Stimulated activated CD4-positive, alpha-beta T cell treated with anti-CD3 and anti-CD28 coated beads, Interleukin-1b, Interleukin-23, amount 100 ng/mL, for 48 hours (primary cell): ENCODE results near the gene PDE3A.

Source experiments
- DNase-seq: peaks from one replicate; pipeline ENCODE4 v3.0.0-alpha.2; 2020

Gene PDE3A

DNA sequence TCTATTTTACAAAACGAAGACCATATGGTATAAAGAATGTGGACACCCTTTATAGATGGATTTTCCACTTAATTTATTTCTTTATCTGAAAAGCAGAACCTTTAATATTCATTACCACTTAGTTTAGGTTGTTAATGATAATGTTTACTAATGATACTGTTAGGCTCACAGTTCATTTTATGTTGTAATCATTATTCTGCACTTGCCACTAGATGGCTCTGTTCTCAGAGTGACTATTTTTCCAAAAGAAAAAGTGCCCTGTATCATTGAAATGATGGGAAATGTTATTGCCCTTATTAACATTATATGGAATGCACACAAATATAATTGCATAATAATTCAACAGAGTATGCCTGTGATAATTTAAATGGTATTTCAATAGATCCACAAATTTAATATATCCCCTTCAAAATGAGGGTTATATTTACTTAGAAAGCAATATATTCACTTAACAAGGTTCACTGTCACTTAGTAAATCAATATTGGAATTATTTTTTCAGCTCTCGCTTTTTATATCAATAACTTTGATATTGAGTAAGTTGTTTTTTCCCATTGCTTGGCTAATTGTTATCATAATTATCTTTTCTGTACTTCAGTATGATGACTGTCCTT lies 95.7 kb downstream of the PDE3A start:
- no peak for DNase-seq

DNA sequence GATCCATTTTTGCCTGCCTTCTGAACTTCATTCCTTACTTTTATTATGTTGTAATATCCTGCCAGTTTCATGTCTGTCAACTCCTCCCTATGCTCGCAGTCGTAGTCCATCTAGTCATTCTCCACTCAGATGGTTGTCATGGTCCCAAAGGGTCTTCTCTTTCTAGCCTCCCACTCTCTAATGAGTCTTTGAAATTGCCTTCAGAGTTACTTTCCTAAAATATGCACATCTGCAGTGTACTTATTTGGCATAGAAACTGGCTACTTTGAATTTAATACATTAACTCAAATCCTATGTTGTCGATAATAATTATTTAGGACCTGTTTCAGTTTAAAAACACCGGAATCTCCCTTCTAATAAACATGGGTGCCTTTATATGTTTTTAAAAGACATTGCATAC lies 101.0 kb downstream of the PDE3A start:
- no peak for DNase-seq

DNA sequence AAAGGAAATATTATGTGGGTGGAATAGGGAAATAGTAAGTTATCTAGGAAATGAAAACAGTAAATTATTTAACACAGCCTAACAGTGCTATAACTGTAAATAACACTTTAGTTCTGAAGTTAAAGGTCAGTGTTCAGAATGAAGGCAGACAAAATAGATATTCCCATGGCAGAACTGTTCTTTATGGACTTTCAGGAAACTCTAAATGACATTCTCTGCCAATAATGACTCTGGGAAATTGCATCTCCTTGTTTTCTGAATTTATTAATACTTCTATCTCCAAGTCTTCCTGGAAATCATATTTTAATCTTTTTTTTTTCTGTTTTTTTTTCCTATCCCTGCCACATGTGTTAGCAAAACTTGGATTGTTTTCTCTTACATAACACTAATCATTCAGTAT lies 101.4 kb downstream of the PDE3A start:
- no peak for DNase-seq

DNA sequence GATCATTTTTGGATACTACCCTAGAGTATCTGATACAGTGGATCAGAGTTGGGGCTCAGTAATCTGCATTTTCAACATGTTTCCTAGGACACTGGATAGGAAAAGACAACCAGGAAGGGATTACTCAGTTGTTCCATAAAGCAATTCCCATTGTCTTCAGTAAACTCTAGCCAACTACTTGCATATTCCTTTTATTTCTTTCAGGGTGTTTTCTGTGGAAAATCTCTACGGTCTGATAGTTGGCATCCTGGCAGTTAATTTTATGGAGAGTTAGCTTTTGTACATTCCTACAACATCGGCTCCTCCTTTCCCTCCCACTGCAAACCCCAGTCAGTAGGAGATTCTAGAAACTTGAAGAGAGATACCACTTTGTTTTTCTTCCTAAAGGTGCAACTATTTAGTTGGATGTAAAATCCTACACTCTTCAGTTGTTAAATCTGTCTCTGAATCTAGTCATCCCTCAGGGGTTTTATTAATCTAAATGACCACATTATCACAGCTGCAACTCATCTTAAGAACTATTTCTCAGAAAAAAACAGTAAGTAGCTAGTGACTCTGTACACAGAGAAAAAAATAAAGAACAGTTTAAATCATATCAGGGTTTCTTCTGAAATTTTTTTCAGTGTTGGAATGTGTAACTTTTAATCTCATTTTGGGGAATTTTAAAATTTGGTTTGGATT lies 103.9 kb downstream of the PDE3A start:
- DNase-seq = no peak

DNA sequence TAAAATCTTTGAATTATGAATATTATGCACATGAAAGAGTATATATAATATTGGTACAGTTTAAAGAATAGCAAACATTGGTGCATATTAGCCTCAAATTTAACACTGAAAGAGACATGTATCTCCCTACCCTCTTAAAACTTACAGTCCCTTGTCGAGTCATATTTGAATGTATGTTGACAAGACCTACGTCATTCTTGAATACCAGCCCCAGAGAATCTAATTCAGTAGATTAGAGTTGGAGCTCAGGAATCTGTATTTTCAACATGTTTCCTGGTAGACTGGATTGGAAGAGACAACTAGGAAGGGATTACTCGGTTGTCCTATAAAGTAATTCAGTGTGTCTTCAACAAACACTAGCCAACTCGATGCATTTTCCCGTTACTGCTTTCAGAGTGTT lies 104.8 kb downstream of the PDE3A start:
- DNase-seq = no peak

DNA sequence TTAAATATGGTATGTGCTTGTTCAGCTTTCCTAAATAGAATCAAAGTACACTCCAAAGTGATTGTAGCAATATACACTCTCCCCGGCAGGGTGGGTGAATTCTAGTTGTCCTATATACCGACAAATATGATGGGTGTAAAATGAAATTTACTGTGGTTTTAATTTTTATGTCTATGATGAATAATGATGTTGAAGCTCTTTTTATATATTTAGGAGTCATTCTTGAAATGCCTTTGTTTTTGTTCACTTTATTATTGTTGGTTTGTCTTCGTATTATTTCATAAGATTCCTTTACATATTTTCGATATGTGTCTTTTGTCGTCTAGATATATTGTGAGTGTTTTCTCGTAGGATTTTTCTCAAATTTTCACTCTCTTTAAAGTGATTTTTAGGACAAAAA lies 105.7 kb downstream of the PDE3A start:
- no peak for DNase-seq

DNA sequence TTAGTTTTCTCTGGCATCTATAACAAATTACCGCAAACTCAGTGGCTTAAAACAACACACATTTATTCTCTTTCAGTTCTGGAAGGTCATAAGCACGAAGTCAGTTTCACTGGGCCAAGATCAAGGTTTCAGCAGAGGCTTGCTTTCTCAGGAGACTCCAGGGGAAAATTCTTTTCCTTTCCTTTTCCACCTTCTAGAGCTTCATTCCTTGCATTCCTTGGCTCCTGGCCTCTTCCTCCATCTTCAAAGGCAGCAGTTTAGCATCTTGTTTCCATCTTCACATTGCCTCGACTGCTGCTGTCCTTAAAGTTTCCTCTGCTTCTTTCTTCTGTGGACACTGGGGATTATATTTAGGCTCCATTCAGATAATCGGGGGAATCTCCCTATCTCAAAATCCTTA lies 106.1 kb downstream of the PDE3A start:
- no peak for DNase-seq

DNA sequence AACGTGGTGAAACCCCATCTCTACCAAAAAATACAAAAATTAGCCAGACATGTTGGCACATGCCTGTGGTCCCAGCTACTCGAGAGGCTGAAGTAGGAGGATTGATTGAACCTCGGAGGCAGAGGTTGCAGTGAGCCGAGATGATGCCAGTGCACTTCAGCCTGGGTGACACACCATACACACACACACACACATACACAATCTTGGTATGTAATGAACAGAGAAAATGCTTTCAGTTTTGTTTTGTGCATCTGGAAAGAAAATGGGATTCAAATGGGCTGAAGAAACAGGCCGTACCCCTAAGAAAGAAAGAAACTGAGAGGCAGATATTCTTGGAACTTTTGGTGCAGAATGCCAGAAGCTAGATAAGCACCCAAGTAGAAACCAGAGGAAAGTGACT lies 107.2 kb downstream of the PDE3A start:
- no peak for DNase-seq

DNA sequence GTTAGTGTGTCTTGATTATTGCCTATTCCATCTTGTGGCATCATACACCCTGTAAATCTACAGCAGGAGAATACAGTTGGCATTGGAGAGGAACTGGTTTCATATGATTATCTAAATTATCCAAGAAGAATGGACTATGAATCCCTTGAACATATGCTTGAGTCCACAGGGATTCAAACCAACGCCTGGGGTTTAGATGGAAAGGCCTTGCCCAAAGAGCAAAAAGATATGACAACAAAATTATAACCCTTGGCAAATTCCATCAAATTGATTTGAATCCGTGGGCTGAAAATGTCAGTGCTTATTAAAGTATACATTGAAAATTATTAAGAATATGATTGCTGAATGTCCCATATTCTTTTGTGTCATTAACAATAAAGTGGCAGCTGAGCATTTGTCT lies 108.2 kb downstream of the PDE3A start:
- no peak for DNase-seq

DNA sequence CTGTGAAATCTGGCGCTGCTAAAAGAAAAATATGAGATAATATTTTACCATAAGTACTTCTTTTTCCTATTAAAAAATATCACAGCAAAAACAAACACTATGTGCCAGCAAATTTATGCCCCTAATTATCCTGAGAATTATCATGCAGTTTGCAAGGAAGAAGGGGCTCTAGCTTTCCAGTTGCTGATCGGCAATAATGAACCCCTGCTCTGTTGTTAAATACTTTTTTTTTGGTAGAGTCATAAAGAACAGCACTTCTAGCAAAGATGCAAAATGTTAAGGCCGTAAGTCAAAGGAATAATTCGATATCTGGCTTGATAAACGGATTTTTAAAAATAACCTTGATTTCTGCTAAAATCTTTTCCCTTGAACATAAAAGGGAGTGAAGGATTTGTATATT lies 108.9 kb downstream of the PDE3A start:
- no peak for DNase-seq

DNA sequence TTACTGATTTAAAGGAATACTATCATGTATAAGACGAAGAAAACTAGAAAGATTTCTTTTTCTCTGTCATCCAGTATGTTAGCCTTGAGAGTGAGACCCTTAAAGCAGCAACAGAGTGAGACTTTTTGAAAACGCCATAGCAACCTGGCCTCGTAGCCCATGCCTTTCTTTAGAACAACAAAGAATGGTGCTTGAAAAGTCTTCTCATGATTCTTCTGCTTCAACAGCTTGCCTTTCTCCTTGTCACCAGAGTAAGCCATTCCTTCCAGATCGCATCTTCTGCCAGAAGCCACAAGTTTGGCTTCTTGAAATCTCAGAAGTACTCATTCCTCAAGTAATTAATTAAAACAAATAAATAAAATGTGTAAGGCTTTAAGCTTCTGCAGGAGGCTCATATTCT lies 109.3 kb downstream of the PDE3A start:
- DNase-seq = no peak

DNA sequence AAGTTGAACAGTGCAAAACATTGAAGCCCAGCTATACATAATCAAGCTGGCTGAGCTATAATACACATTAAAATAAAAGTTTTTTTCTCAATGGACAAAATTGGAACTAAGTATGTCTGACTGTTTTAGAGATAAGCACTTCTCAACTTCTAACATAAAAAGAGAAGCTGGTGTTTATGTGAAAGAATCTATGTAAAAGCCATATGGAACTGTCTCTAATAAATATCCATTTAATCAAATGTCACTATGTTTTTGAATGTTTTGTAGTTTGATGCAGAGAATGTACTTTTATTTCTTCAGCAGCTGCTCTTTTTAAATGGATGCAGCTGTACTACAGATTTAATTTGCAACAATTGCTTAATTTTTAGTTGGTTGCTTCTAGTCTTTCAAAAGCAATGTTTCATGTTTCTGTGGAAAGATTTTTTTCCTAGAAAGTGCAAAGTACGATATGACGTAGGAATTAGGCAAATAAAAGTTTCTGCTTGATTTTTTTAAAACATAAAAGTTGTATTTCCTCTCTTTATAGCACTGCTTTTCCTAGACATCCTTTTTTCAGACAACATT lies 114.2 kb downstream of the PDE3A start:
- DNase-seq = no peak

DNA sequence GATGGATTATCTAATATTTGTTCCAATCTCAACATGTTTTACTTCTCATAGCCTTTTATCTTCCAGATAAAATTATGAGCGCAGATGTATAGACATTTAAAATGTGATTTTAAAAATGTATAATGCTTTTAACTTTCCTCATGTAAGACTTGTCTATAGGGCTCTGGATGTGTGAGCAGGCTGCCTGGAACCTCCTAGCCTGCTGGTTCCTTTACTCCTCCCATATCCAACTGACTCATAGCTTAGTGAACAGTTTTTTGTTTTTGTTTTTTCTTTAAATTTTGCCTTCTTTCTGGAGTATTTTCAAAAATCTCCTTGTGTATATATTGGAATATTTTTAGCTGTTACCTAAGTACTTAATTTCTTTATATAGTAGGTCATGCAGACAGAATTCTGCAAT lies 115.4 kb downstream of the PDE3A start:
- no peak for DNase-seq

DNA sequence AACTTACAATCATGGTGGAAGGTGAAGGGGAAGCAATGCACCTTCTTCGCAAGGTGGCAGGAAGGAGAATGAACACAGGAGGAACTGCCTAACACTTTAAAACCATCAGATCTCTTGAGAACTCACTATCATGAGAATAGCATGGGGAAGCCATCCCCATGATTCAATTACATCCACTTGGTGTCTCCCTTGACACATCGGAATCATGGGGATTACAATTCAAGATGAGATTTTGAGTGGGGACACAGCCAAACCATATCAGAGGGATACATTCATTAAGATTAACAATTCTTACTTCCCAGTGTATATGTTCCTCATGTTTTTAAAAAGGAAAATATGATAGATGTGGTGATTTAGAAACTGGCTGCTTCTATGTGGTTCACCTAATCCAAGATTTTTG lies 117.9 kb downstream of the PDE3A start:
- no peak for DNase-seq

DNA sequence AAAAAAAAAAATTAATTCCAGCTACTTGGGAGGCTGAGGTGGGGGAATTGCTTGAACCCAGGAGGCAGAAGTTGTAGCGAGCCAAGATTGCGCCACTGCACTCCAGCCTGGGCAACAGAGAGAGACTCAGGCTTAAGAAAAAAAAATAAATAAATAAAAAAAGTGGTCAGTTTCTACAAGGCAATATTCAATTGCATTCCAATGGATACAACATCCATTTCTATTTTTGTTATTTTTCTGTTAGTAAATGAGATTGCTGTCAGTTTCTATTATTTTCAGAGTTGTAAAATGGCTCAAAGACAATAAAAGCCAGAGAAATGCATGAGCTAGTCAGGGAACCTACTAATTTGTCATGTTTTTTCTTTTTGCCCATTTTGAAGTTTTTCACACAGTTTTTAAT lies 119.2 kb downstream of the PDE3A start:
- no peak for DNase-seq

DNA sequence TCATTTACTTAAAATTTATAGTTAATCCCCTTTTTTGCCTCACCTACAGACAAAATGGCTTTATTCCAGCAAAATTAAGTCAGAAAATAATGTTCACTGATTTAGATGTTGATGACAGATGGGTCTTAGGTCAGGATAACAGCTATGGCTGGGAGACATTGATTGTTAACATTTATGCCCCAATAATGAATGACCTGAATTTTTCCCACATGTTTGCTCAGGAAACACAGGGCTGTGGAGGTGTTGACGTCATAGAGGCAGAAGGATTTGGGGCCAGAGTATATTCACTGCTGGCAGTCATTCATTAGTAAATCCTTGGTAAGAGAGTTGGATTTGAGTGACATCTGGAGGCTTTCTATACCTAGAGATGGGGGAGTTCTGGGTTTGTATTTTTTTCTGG lies 121.3 kb downstream of the PDE3A start:
- DNase-seq = no peak

DNA sequence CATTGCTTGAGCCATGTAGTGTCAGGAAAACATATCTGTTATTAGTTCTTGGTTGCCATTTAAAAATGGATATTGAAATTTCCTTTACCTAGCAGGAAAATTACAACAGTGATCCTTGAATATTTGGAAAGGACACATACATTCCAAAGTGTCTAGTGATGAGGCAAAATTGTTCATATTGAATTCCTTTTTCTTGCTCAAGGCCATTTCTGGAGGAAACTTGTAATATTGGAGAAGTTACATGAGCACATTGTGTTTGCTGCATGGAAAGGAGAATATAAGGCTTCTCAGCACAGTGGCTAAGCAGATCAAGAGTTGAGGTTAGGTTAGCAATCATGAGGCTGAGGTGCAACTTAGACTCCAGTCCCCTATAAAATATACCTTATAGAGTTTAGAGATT lies 121.9 kb downstream of the PDE3A start:
- DNase-seq = no peak

DNA sequence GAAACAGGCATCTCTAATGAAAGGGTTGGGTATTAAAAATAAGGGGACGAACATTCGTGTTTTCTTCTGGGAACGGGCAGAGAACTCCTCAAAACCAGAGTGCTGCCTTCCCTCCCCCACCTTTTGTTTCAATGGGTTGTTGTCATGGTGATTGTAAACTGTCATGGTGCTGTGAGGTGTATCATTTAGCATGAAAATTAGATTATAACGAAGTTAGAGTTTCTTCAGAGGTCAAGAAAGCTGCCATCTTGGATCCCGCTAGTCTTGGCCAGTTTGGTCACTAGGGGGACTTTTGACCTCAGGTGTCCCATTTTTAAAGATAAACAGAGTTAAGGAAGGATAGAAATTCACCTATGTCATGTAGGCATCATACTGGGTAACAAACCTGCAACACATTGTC lies 123.0 kb downstream of the PDE3A start:
- DNase-seq = no peak

DNA sequence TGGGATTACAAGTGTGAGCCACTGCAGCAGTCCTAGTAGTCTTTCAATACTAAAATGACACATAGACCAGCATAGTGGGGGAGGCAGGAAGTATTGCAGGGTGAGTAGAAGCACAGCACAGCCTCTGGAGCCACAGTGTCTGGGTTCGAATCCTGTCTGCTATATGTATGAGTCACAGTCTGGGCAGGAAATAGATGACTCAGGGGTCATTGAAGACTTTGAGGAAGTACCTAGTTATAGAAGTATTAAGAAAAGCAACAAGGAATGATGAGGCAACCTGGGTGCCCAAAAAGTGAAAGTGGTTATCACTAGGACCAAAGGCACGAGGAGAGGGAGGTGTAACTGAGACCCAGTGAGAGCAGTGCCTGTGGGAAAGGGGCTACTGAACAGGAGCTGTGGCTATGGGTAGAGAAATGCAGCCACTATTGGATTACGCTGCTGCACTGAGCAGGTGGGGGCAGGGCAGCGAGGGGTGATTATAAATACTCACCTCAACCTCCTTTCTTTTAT lies 124.0 kb downstream of the PDE3A start:
- peak; percentile 10 for DNase-seq

DNA sequence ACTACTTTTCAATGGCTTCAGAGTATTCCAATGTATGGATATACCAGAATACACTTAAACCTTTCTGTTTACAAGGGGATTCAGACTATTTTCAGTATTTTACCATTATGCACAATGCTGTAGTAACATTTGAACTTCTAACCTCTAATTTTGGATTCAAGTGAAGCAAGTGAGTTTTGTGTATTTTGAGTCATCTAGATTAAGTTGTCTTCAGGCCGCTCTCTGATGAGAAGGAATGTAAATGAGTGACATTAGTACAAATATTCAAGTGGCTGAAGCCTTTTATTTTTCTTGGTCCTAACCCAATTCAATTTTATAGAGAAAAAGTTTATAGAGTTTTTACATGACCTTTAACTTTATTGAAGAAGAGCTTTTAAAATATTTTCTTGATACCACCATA lies 125.6 kb downstream of the PDE3A start:
- DNase-seq = no peak

DNA sequence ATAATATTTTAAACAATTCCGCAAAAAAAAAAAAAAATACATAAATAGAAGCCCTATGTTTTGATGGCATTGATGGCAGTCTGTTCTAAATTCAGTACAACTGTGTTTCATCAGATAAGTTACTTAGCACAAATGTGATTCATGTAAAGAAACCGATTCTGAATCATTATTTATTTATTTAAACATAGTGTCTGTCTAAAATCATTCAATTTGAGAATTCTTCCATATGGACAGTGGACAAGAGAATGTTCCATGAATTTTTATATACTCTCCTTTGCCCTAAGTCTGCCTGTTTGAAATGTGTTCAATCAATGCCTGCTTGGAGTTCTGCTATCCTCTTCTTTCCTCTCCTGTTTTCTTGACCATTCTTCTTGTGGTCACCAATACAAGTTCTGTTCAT lies 126.5 kb downstream of the PDE3A start:
- DNase-seq = no peak

DNA sequence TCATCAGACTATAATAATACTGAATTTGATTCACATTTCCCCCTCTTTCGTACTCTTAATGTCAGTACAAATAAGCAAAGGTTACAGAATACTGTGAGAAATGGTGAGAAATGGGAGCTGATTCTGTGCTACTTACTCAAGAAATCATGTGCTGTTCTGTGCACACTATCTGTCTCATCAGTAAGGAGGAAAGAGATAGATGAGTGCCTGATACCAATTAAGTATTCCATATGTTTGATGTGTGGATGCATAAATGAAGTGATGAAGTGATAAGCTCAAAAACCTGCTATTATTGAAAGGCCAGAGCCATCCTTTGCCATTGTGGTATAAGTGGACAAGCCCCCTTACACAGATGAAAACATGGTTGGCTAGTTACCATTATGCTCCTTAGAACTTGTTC lies 127.7 kb downstream of the PDE3A start:
- no peak for DNase-seq

DNA sequence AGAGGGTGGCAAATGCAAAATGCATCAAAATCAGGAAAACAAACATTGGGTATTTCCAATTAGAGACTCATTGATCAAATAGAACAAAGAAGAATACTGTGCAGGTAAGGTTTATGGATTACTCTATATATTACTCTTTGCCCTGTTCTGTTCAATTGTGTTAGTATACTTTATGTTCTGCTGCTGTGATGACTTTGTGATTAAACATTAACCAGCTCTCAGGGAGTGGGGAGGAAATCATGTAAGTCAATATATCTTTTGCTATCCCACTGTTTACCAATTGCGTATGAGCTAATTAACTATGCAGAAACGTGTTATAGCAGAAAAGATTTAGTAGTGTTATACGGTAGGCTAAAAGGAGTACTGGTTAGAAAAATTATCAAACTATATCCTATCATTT lies 129.4 kb downstream of the PDE3A start:
- DNase-seq = no peak

DNA sequence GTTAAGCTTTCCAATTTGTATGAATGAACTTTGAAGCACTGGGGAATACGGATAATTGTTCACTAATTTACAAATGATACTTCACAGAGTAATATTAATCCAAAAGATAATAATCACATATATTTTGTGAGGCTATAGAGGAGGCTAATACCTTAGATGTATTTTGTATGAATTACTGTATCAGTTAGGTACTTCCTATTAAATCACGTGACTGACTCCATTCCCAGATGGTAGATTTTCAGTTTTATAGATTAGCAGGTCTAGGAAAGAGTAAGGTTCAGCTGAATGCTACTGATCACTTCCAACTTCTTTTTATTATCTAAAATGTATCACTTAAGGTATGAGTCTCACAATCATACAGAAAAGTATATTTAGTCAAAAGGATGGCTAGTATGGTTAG lies 133.6 kb downstream of the PDE3A start:
- DNase-seq = no peak

DNA sequence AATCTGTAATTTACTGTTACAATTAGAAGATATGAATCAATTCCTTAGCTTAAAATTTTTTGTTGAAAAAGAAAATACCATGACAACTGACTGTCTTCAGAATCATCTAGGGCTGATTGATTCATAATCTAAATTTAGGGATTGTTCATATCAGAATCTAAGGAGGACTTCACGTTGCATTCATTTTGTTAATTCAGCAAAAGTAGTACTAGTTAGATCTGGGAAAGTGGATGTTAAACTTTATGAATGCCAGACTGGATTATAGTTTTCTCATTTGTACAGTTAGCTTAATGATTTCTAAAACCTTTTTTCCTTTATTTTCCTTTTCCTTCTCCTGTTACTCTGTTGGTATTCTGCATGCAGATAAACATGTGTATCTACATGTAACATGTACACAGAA lies 135.5 kb downstream of the PDE3A start:
- no peak for DNase-seq
